Heart left ventricle (tissue), 16 donors: Measurements from ENCODE around the gene TXNRD3. TPM values are rescaled to one million over a fixed set of nuclear protein-coding genes. Genes with fewer than 3 reads are reported as not detected.

Experiments used
- ATAC-seq, 4 donors: fragments of 200-7000 bp; cut with Tn5 transposase; one replicate each; pipeline ENCODE4 v1.9.1; 2020 to 2022; ENCODE audit warnings: moderate library complexity in 4 of 4, mild to moderate bottlenecking in 3 of 4, moderate number of reproducible peaks in 1 of 4
- DNase-seq, 5 donors: peaks; one replicate each; pipeline ENCODE4 v3.0.0-alpha.2; 2020
- H3K27ac ChIP-seq, 12 donors: fragments of 200-600 bp; sonication (generic) in 4 of 12; one replicate each; pipeline versions ENCODE4 v1.5.0 to v1.8.0; 2016 to 2022; ENCODE audit warnings: mild to moderate bottlenecking in 2 of 12
- H3K27me3 ChIP-seq, 9 donors: fragments of 200-600 bp; sonication (generic) in 2 of 9; one replicate each; pipeline versions ENCODE4 v1.5.1 to v1.8.0; 2016 to 2022; ENCODE audit warnings: mild to moderate bottlenecking in 3 of 9
- H3K36me3 ChIP-seq, 9 donors: fragments of 200-600 bp; sonication (generic) in 2 of 9; one replicate each; pipeline versions ENCODE4 v1.5.0 to v1.8.0; 2018 to 2022; ENCODE audit warnings: mild to moderate bottlenecking in 2 of 9
- H3K4me1 ChIP-seq, 12 donors: fragments of 200-600 bp; sonication (generic) in 4 of 12; one replicate each; pipeline versions ENCODE4 v1.5.0 to v1.8.0; 2016 to 2022; ENCODE audit warnings: mild to moderate bottlenecking in 3 of 12
- H3K4me3 ChIP-seq, 12 donors: fragments of 200-600 bp; sonication (generic) in 4 of 12; one replicate each; pipeline versions ENCODE4 v1.5.0 to v1.8.0; 2017 to 2022; ENCODE audit warnings: mild to moderate bottlenecking in 9 of 12, moderate library complexity in 4 of 12
- H3K9me3 ChIP-seq, 12 donors: fragments of 200-600 bp; sonication (generic) in 4 of 12; one replicate each; pipeline versions ENCODE4 v1.5.0 to v1.8.0; 2016 to 2022; ENCODE audit warnings: mild to moderate bottlenecking in 1 of 12
- CTCF ChIP-seq, 12 donors: fragments of 200-600 bp; sonication (generic) in 4 of 12; IDR thresholded peaks; one replicate each; pipeline versions ENCODE4 v1.5.0 to v1.8.0; 2018 to 2022; ENCODE audit warnings: antibody characterized with exemption in 12 of 12, mild to moderate bottlenecking in 5 of 12
- POLR2A ChIP-seq, 2 donors: fragments of 450-650 bp; IDR thresholded peaks; one replicate each; pipeline ENCODE4 v1.6.1; 2017; ENCODE audit warnings: antibody characterized with exemption in 2 of 2, mild to moderate bottlenecking in 2 of 2, moderate library complexity in 2 of 2
- WGBS, 4 donors: extraction: QIAGEN DNeasy Blood & Tissue Kit in 2 of 4; methylation state at CpG; one replicate each; pipeline versions ENCODE4 v1.1.5 to v1.1.7; 2013 to 2018; 5-methylcytosine and 5-hydroxymethylcytosine counted together
- intact Hi-C, 10 donors: fragments of 100-400 bp; cut with DNase I; formaldehyde crosslinking; loops; one replicate each; pipeline versions ENCODE4 v1.11.1 to v1.14.2; 2022
- polyA plus RNA-seq, 2 donors: library from polyadenylated mRNA; stranded (reverse); fragments of 200-250 nt; gene quantifications; one replicate each; pipeline ENCODE4 v1.2.3, GENCODE V29; 2013
- total RNA-seq, 9 donors: library from RNA; depleted of rRNA in 2 of 9; stranded (reverse); fragments of >200 nt in 2 of 9; fragmentation: NEBNext Ultra II Directional in 3 of 9; extraction: Animal tissue kit (Norgen Biotek cat#: 25700) in 3 of 9; gene quantifications; one replicate each; pipeline versions ENCODE4 v1.1.0 to v1.2.4, GENCODE V29; 2016 to 2023
- donor health status: ischemic (EF 13 %, LVEDD 7.1; RV severe dilation, severe dysfunction).
- donor health status: healthy with polysubstance abuse.
- donor health status: DM: no; HTN: yes; CAD: no.
- donor health status: DM: no; HTN: no; CAD: no.
- donor health status: ischemic (EF 25% LVEDD 6.9; RV normal size, moderate dysfunction).
- donor health status: ischemic (EF 25% LVEDD 5.7; RV mildly dilated, moderate dysfunction).
- donor health status: healthy.
- donor health status: DM: yes; HTN: yes; CAD: no.
- donor health status: ischemic (EF 35%, LVEDD 5.7; RV mildly dilated, moderate dysfunction).
- donor health status: nonischemic (EF 11% LVEDD 7.7; RV severe dilation, severe dysfunction).
- donor health status: DM: yes; HTN: yes; CAD: no.
- donor health status: PGD.
- donor health status: ischemic (EF 29% LVEDD 5.4; RV normal size, mild dysfunction).
- donor health status: nonischemic (EF 23%, LVEDD 6.1; RV moderate dilation, normal function).

TXNRD3 gene
- total and polyA plus RNA-seq, 11 donors, result 1.7 to 8.2 (median 5.7) TPM

DNA sequence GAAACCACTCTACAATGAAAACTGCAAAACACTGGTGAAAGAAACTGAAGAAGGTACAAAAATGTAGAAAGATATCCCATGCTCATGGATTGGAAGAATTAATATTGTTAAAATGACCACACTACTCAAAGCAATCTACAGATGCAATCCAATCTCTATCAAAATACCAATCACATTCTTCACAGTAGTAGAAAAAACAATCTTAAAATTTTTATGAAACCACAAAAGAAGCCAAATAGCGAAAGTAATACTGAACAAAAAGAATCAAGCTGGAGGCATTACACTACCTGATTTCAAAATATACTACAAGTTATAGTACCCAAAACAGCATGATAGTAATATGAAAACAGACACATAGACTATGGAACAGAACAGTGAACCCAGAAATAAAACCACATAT lies 36.9 kb downstream of the TXNRD3 start:
- Histone ChIP-seq H3K4me1 (peaks cover 0 to 16% (median 2%) of the 10 kb centered on the region in 12 donors), H3K27ac (no peak overlapping the region), H3K36me3 (peaks cover 0 to 42% (median 0%) of the 10 kb centered on the region in 9 donors), H3K4me3 (no peak overlapping the region), H3K27me3 (no peaks in the 10 kb centered on the region), H3K9me3 (no peaks in the 10 kb centered on the region)
- TF ChIP-seq CTCF (IDR thresholded peaks at IDR 0.05) (no peak), POLR2A (IDR thresholded peaks at IDR 0.05) (no peak)
- no peak for ATAC-seq
- DNase-seq, result no peak
- intact Hi-C loops, result no loop called here
- 42 to 98% (median 94%) methylated on average over 1 of the region's 1 CpG for WGBS, 4 donors

DNA sequence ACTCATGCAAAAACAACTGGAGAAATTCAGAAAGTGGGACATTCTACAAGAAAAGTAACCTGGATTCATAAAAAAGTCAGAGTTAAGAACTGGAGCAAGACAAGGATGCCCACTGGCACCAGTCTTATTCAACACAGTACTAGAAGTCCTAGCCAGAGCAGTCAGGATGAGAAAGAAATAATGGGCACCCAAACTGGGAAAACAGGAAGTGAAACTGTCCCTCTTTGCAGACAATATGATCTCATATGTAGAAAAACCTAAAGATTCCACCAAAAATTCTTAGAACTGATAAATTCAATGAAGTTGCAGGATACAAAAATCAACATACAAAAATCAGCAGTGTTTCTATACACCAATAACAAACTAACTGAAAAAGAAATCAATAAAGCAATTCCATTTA lies 37.4 kb downstream of the TXNRD3 start:
- ATAC-seq, result no peak
- intact Hi-C loops, result no loop called here
- H3K9me3 ChIP-seq, result no peaks in the 10 kb centered on the region
- TF ChIP-seq POLR2A (IDR thresholded peaks at IDR 0.05) (no peak), CTCF (IDR thresholded peaks at IDR 0.05) (no peak)
- H3K4me3 ChIP-seq, result no peak overlapping the region
- peaks cover 0 to 16% (median 2%) of the 10 kb centered on the region in 12 donors for H3K4me1 ChIP-seq
- H3K27ac ChIP-seq, result no peak overlapping the region
- DNase-seq, result no peak
- H3K36me3 ChIP-seq, result peaks cover 0 to 42% (median 0%) of the 10 kb centered on the region in 9 donors
- no peaks in the 10 kb centered on the region for H3K27me3 ChIP-seq

- H3K36me3 ChIP-seq, result peaks cover 0 to 36% (median 0%) of the 10 kb centered on the region in 9 donors
- DNase-seq (no peak), ATAC-seq (no peak)
- peaks cover 0 to 16% (median 2%) of the 10 kb centered on the region in 12 donors for H3K4me1 ChIP-seq
- intact Hi-C loops, result no loop called here
- TF ChIP-seq CTCF (IDR thresholded peaks at IDR 0.05) (no peak), POLR2A (IDR thresholded peaks at IDR 0.05) (no peak)
- no peaks in the 10 kb centered on the region for H3K9me3 ChIP-seq
- no peaks in the 10 kb centered on the region for H3K27me3 ChIP-seq
- 76 to 84% (median 78%) methylated on average over 2 of the region's 2 CpGs for WGBS, 4 donors
- H3K4me3 ChIP-seq, result no peak overlapping the region
- H3K27ac ChIP-seq, result no peak overlapping the region
Measured at GRCh38 chr3:126616931-126617330, 38.0 kb downstream of the TXNRD3 start.

GRCh38 chr3:126613479-126614188 lies 41.3 kb downstream of the TXNRD3 start:
- Histone ChIP-seq H3K4me1 (no peaks in the 10 kb centered on the region), H3K27ac (no peak overlapping the region), H3K4me3 (no peak overlapping the region), H3K9me3 (no peaks in the 10 kb centered on the region), H3K36me3 (peaks cover 0 to 58% (median 24%) of the 10 kb centered on the region in 9 donors), H3K27me3 (no peaks in the 10 kb centered on the region)
- intact Hi-C loops, result no loop called here
- ATAC-seq (no peak), DNase-seq (no peak)
- TF ChIP-seq POLR2A (IDR thresholded peaks at IDR 0.05), result no peak
- no peak for TF ChIP-seq CTCF (IDR thresholded peaks at IDR 0.05)
- 72 to 80% (median 79%) methylated on average over 2 of the region's 2 CpGs for WGBS, 4 donors
